Tibial nerve (tissue), 4 donors: ENCODE data around the gene SYT7.

ENCODE experiments used
- CTCF ChIP-seq, 5 experiments: fragments of 200-600 bp in 3 of 5; fragments of 450-650 bp in 2 of 5; sonication (generic) in 3 of 5; IDR thresholded peaks; one replicate each; pipeline ENCODE4 v1.5.1; 2016 to 2019; ENCODE audit warnings: antibody characterized with exemption in 5 of 5, mild to moderate bottlenecking in 3 of 5, moderate library complexity in 2 of 5
- EP300 ChIP-seq, 2 donors: sonication (generic); formaldehyde crosslinking; IDR thresholded peaks; one replicate each; pipeline ENCODE4 v1.6.1; 2017; ENCODE audit warnings: antibody characterized with exemption in 2 of 2, mild to moderate bottlenecking in 1 of 2

GRCh38 chr11:61494381-61494961, 86.4 kb downstream of the SYT7 start:
- TF ChIP-seq EP300 (IDR thresholded peaks at IDR 0.05) (no peak), CTCF (IDR thresholded peaks at IDR 0.05) (no peak)
